Measurements from ENCODE around the gene VWA5B1.

- TF ChIP-seq GATA3 (IDR thresholded peaks at IDR 0.05; ENCODE audit: low read depth, low read length) (no peak), GATA2 (IDR thresholded peaks at IDR 0.05; ENCODE audit: low read depth, low read length) (no peak)
Measured at GRCh38 chr1:20328201-20328600, 37.5 kb downstream of the VWA5B1 start.

Data from SH-SY5Y (cell line).